Hindlimb muscle (tissue), 1 donor: ENCODE measurements around the gene GLT6D1. TPM values are rescaled to one million over a fixed set of nuclear protein-coding genes. Genes with fewer than 3 reads are reported as not detected.

Experiments used
- DNase-seq: peaks from one replicate; pipeline ENCODE4 v3.0.0-alpha.2; 2013
- polyA plus RNA-seq: library from polyadenylated mRNA; unstranded; fragments of 120-200 nt; gene quantifications from one replicate; pipeline ENCODE4 v1.2.1, GENCODE V29; 2013; ENCODE audit not compliant: insufficient read length

The GLT6D1 gene
- polyA plus RNA-seq, 1 donor = not detected

- no peak for DNase-seq
These were observed 30.9 kb downstream of the GLT6D1 start for GRCh38 chr9:135608294-135608998.

- no peak for DNase-seq
These were observed 31.7 kb downstream of the GLT6D1 start for GRCh38 chr9:135607401-135608293.

- no peak for DNase-seq
These were observed 32.5 kb downstream of the GLT6D1 start for GRCh38 chr9:135606885-135607259.

GRCh38 chr9:135605238-135605781 lies 34.0 kb downstream of the GLT6D1 start:
- DNase-seq = no peak

- DNase-seq = no peak
These were observed 34.7 kb downstream of the GLT6D1 start for GRCh38 chr9:135604437-135605237.

GRCh38 chr9:135602789-135603481 lies 36.4 kb downstream of the GLT6D1 start:
- no peak for DNase-seq

GRCh38 chr9:135601988-135602387 lies 37.4 kb downstream of the GLT6D1 start:
- DNase-seq = no peak

GRCh38 chr9:135600296-135600817 lies 39.0 kb downstream of the GLT6D1 start:
- no peak for DNase-seq

- no peak for DNase-seq
These were observed 43.1 kb downstream of the GLT6D1 start for GRCh38 chr9:135596211-135596610.

GRCh38 chr9:135592625-135593024 lies 46.7 kb downstream of the GLT6D1 start:
- DNase-seq = no peak

- no peak for DNase-seq
These were observed 47.1 kb downstream of the GLT6D1 start for GRCh38 chr9:135592331-135592590.

GRCh38 chr9:135591506-135592330 lies 47.6 kb downstream of the GLT6D1 start:
- DNase-seq = no peak

- DNase-seq = no peak
These were observed 48.8 kb downstream of the GLT6D1 start for GRCh38 chr9:135590486-135591079.

- no peak for DNase-seq
These were observed 49.5 kb downstream of the GLT6D1 start for GRCh38 chr9:135589596-135590485.

GRCh38 chr9:135588886-135589595 lies 50.3 kb downstream of the GLT6D1 start:
- DNase-seq = no peak

GRCh38 chr9:135588371-135588770 lies 51.0 kb downstream of the GLT6D1 start:
- no peak for DNase-seq

- no peak for DNase-seq
These were observed 51.7 kb downstream of the GLT6D1 start for GRCh38 chr9:135587658-135588057.

GRCh38 chr9:135586601-135587109 lies 52.7 kb downstream of the GLT6D1 start:
- DNase-seq = no peak

- no peak for DNase-seq
These were observed 54.4 kb downstream of the GLT6D1 start for GRCh38 chr9:135584934-135585333.
